ENCODE measurements around the gene CDC42BPB. TPM values are rescaled to one million over a fixed set of nuclear protein-coding genes. Genes with fewer than 3 reads are reported as not detected.
A peak's percentile ranks its signal among the peaks of the same experiment; 100 is the strongest.

The CDC42BPB gene
- total and polyA plus RNA-seq, 11 donors: 31.1 to 124 (median 68.9) TPM

GRCh38 chr14:103006106-103006505, 51.2 kb downstream of the CDC42BPB start:
- intact Hi-C loops (cut with DNase I): loop anchor here in 1 of 10 donors (10.0 kb wide), 1 partner anchor 49 kb away; the partner anchor contains the start of gene CDC42BPB
- H3K27me3 ChIP-seq: no peaks in the 10 kb centered on the region
- TF ChIP-seq CTCF (IDR thresholded peaks at IDR 0.05) (no peak), POLR2A (IDR thresholded peaks at IDR 0.05) (no peak)
- WGBS, 4 donors: 97 to 98% (median 97%) methylated on average over 8 of the region's 8 CpGs
- peaks cover 0 to 40% (median 15%) of the 10 kb centered on the region in 12 donors for H3K4me1 ChIP-seq
- H3K4me3 ChIP-seq: no peak overlapping the region
- H3K9me3 ChIP-seq: no peaks in the 10 kb centered on the region
- ATAC-seq: no peak
- H3K27ac ChIP-seq: no peak overlapping the region
- peaks cover 0 to 77% (median 48%) of the 10 kb centered on the region in 9 donors for H3K36me3 ChIP-seq
- peak in 1 of 5 donors; percentile 37 for DNase-seq

- no peak for TF ChIP-seq POLR2A (IDR thresholded peaks at IDR 0.05)
- no peak for TF ChIP-seq CTCF (IDR thresholded peaks at IDR 0.05)
- intact Hi-C loops (cut with DNase I): loop anchor here in 1 of 10 donors (10.0 kb wide), 1 partner anchor 51 kb away; the partner anchor contains the start of gene CDC42BPB
These were observed 53.5 kb downstream of the CDC42BPB start for GRCh38 chr14:103003850-103004249.

DNA sequence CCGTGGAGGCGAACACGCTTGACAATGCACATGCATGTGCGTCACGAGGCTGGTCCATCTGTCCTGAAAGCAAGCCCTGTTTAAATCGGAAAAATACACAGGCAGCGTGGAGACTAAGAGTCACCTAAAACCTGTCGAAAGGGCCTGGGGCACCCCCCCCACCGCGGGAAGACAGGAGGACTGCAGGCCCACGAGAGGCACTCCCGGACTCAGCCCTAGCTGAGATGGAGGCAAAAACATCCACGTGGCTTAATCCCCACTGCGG, 54.1 kb downstream of the CDC42BPB start:
- no peak overlapping the region for H3K27ac ChIP-seq
- H3K4me3 ChIP-seq: no peak overlapping the region
- WGBS, 4 donors: 88 to 95% (median 92%) methylated on average over 14 of the region's 14 CpGs
- no peak for ATAC-seq
- H3K27me3 ChIP-seq: no peaks in the 10 kb centered on the region
- H3K36me3 ChIP-seq: peaks cover 0 to 85% (median 63%) of the 10 kb centered on the region in 9 donors
- TF ChIP-seq POLR2A (IDR thresholded peaks at IDR 0.05) (no peak), CTCF (IDR thresholded peaks at IDR 0.05) (no peak)
- peak in 1 of 5 donors; percentile 8 for DNase-seq
- no peaks in the 10 kb centered on the region for H3K9me3 ChIP-seq
- H3K4me1 ChIP-seq: peaks cover 0 to 22% (median 8%) of the 10 kb centered on the region in 12 donors
- intact Hi-C loops (cut with DNase I): loop anchor here in 1 of 10 donors (10.0 kb wide), 1 partner anchor 52 kb away; the partner anchor contains the start of gene CDC42BPB

More at GRCh38 chr14:103003850-103004249, 53.5 kb downstream of the CDC42BPB start:
- DNase-seq (peak in 1 of 5 donors; percentile 51), ATAC-seq (no peak)
- H3K36me3 ChIP-seq: peaks cover 0 to 86% (median 60%) of the 10 kb centered on the region in 9 donors
- H3K4me1 ChIP-seq: peaks cover 0 to 28% (median 13%) of the 10 kb centered on the region in 12 donors
- WGBS, 4 donors: 75 to 84% (median 80%) methylated on average over 23 to 24 of the region's 24 CpGs
- no peaks in the 10 kb centered on the region for H3K9me3 ChIP-seq
- H3K4me3 ChIP-seq: no peak overlapping the region
- no peaks in the 10 kb centered on the region for H3K27me3 ChIP-seq
- H3K27ac ChIP-seq: no peak overlapping the region

DNA sequence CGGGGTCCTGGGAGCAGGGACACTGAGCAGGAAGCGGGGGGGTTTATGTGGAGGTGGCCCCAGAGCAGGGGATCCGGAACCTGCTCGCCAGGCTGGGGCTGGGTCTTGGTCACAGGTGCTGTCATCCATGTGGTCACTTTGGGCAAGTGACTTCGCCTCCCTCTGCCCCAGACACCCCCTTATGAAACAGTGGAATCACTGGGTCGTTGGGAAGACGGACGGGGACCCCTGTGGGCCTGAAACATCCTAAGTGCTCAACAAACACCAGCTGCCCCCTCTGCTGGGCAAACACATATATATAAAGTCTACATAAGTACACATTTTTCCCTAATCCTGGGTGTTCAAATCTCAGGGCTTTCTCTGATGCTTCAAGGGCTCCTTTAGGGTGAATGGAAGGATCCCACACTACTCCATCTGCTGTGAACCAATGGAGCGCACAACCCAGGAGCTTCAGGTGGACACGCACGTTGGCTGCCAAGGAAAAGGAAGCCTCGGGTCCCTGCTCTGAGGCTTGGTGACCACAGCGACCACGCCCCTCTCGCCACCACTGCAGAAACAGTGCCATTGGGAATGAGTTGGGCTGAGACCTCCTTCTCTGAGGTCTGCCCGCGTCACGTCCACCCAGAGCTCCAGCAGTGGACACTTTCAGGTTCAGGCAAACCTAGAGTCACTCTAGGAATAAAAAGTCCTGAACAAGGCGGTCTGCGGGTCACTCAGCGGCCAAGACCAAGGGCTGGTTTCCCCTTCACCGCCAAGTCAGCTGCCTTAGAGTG, 54.6 kb downstream of the CDC42BPB start:
- Histone ChIP-seq H3K9me3 (no peaks in the 10 kb centered on the region), H3K27me3 (no peaks in the 10 kb centered on the region), H3K4me1 (peaks cover 0 to 17% (median 6%) of the 10 kb centered on the region in 12 donors), H3K4me3 (no peak overlapping the region), H3K27ac (no peak overlapping the region), H3K36me3 (peaks cover 0 to 85% (median 63%) of the 10 kb centered on the region in 9 donors)
- intact Hi-C loops (cut with DNase I): loop anchor here in 1 of 10 donors (10.0 kb wide), 1 partner anchor 52 kb away; the partner anchor contains the start of gene CDC42BPB
- peak in 1 of 5 donors; percentile 33 for DNase-seq
- no peak for ATAC-seq
- no peak for TF ChIP-seq POLR2A (IDR thresholded peaks at IDR 0.05)
- TF ChIP-seq CTCF (IDR thresholded peaks at IDR 0.05): peak in 1 of 12 donors; percentile 3
- 76 to 92% (median 89%) methylated on average over 11 to 22 of the region's 22 CpGs for WGBS, 4 donors
